ENCODE results near the gene FGF14.

The FGF14 gene

GRCh38 chr13:101718496-101718895 lies 683.4 kb downstream of the FGF14 start:
- DNase-seq (ENCODE audit: low read depth, low spot score), result no peak
- no peak overlapping the region for H3K9ac ChIP-seq (ENCODE audit: insufficient read length, low read depth)

GRCh38 chr13:101717353-101717752 lies 684.5 kb downstream of the FGF14 start:
- Histone ChIP-seq H3K4me3 (ENCODE audit: insufficient read length, low read depth) (no peak overlapping the region), H3K36me3 (ENCODE audit: insufficient read depth, insufficient read length, low read length) (no peaks in the 10 kb centered on the region), H3K9ac (ENCODE audit: insufficient read length, low read depth) (no peak overlapping the region), H3K27me3 (ENCODE audit: insufficient read depth, insufficient read length) (no peaks in the 10 kb centered on the region), H3K4me1 (ENCODE audit: insufficient read depth, insufficient read length) (no peaks in the 10 kb centered on the region), H3K9me3 (ENCODE audit: insufficient read depth, low read length) (no peaks in the 10 kb centered on the region)
- no peak for TF ChIP-seq YY1 (IDR thresholded peaks at IDR 0.05; ENCODE audit: insufficient read depth, insufficient read length)
- TF ChIP-seq ZNF274 (IDR thresholded peaks at IDR 0.05; ENCODE audit: low read depth, low read length), result no peak
- no peak for TF ChIP-seq SUZ12 (IDR thresholded peaks at IDR 0.05; ENCODE audit: extremely low read depth, insufficient read depth, insufficient read length)
- DNase-seq (ENCODE audit: low read depth, low spot score), result no peak

More at GRCh38 chr13:101718496-101718895, 683.4 kb downstream of the FGF14 start:
- Histone ChIP-seq H3K27me3 (ENCODE audit: insufficient read depth, insufficient read length) (no peaks in the 10 kb centered on the region), H3K36me3 (ENCODE audit: insufficient read depth, insufficient read length, low read length) (no peaks in the 10 kb centered on the region), H3K4me1 (ENCODE audit: insufficient read depth, insufficient read length) (no peaks in the 10 kb centered on the region), H3K4me3 (ENCODE audit: insufficient read length, low read depth) (no peak overlapping the region), H3K9me3 (ENCODE audit: insufficient read depth, low read length) (no peaks in the 10 kb centered on the region)
- TF ChIP-seq SUZ12 (IDR thresholded peaks at IDR 0.05; ENCODE audit: extremely low read depth, insufficient read depth, insufficient read length), result no peak
- no peak for TF ChIP-seq ZNF274 (IDR thresholded peaks at IDR 0.05; ENCODE audit: low read depth, low read length)
- TF ChIP-seq YY1 (IDR thresholded peaks at IDR 0.05; ENCODE audit: insufficient read depth, insufficient read length), result no peak

GRCh38 chr13:101714195-101714594 lies 687.7 kb downstream of the FGF14 start:
- Histone ChIP-seq H3K4me1 (ENCODE audit: insufficient read depth, insufficient read length) (no peaks in the 10 kb centered on the region), H3K27me3 (ENCODE audit: insufficient read depth, insufficient read length) (no peaks in the 10 kb centered on the region), H3K9ac (ENCODE audit: insufficient read length, low read depth) (no peak overlapping the region), H3K9me3 (ENCODE audit: insufficient read depth, low read length) (no peaks in the 10 kb centered on the region), H3K4me3 (ENCODE audit: insufficient read length, low read depth) (no peak overlapping the region), H3K36me3 (ENCODE audit: insufficient read depth, insufficient read length, low read length) (no peaks in the 10 kb centered on the region)
- DNase-seq (ENCODE audit: low read depth, low spot score), result no peak
- no peak for TF ChIP-seq SUZ12 (IDR thresholded peaks at IDR 0.05; ENCODE audit: extremely low read depth, insufficient read depth, insufficient read length)
- no peak for TF ChIP-seq ZNF274 (IDR thresholded peaks at IDR 0.05; ENCODE audit: low read depth, low read length)

GRCh38 chr13:101712026-101712348 lies 689.9 kb downstream of the FGF14 start:
- no peak overlapping the region for H3K4me3 ChIP-seq (ENCODE audit: insufficient read length, low read depth)
- H3K36me3 ChIP-seq (ENCODE audit: insufficient read depth, insufficient read length, low read length), result no peaks in the 10 kb centered on the region
- no peak overlapping the region for H3K9ac ChIP-seq (ENCODE audit: insufficient read length, low read depth)
- H3K9me3 ChIP-seq (ENCODE audit: insufficient read depth, low read length), result no peaks in the 10 kb centered on the region
- no peaks in the 10 kb centered on the region for H3K4me1 ChIP-seq (ENCODE audit: insufficient read depth, insufficient read length)
- TF ChIP-seq ZNF274 (IDR thresholded peaks at IDR 0.05; ENCODE audit: low read depth, low read length) (no peak), YY1 (IDR thresholded peaks at IDR 0.05; ENCODE audit: insufficient read depth, insufficient read length) (no peak), SUZ12 (IDR thresholded peaks at IDR 0.05; ENCODE audit: extremely low read depth, insufficient read depth, insufficient read length) (no peak)
- no peaks in the 10 kb centered on the region for H3K27me3 ChIP-seq (ENCODE audit: insufficient read depth, insufficient read length)
- no peak for DNase-seq (ENCODE audit: low read depth, low spot score)

GRCh38 chr13:101711307-101712025 lies 690.4 kb downstream of the FGF14 start:
- no peaks in the 10 kb centered on the region for H3K9me3 ChIP-seq (ENCODE audit: insufficient read depth, low read length)
- no peaks in the 10 kb centered on the region for H3K27me3 ChIP-seq (ENCODE audit: insufficient read depth, insufficient read length)
- H3K9ac ChIP-seq (ENCODE audit: insufficient read length, low read depth), result no peak overlapping the region
- TF ChIP-seq YY1 (IDR thresholded peaks at IDR 0.05; ENCODE audit: insufficient read depth, insufficient read length) (no peak), SUZ12 (IDR thresholded peaks at IDR 0.05; ENCODE audit: extremely low read depth, insufficient read depth, insufficient read length) (no peak), ZNF274 (IDR thresholded peaks at IDR 0.05; ENCODE audit: low read depth, low read length) (no peak)
- DNase-seq (ENCODE audit: low read depth, low spot score), result no peak
- no peaks in the 10 kb centered on the region for H3K4me1 ChIP-seq (ENCODE audit: insufficient read depth, insufficient read length)
- H3K36me3 ChIP-seq (ENCODE audit: insufficient read depth, insufficient read length, low read length), result no peaks in the 10 kb centered on the region
- no peak overlapping the region for H3K4me3 ChIP-seq (ENCODE audit: insufficient read length, low read depth)

- Histone ChIP-seq H3K4me1 (ENCODE audit: insufficient read depth, insufficient read length) (no peaks in the 10 kb centered on the region), H3K36me3 (ENCODE audit: insufficient read depth, insufficient read length, low read length) (no peaks in the 10 kb centered on the region), H3K27me3 (ENCODE audit: insufficient read depth, insufficient read length) (no peaks in the 10 kb centered on the region), H3K9ac (ENCODE audit: insufficient read length, low read depth) (no peak overlapping the region), H3K4me3 (ENCODE audit: insufficient read length, low read depth) (no peak overlapping the region), H3K9me3 (ENCODE audit: insufficient read depth, low read length) (no peaks in the 10 kb centered on the region)
- TF ChIP-seq SUZ12 (IDR thresholded peaks at IDR 0.05; ENCODE audit: extremely low read depth, insufficient read depth, insufficient read length) (no peak), ZNF274 (IDR thresholded peaks at IDR 0.05; ENCODE audit: low read depth, low read length) (no peak), YY1 (IDR thresholded peaks at IDR 0.05; ENCODE audit: insufficient read depth, insufficient read length) (no peak)
- no peak for DNase-seq (ENCODE audit: low read depth, low spot score)
Observed at GRCh38 chr13:101709952-101710351, 691.9 kb downstream of the FGF14 start.

GRCh38 chr13:101708115-101708514 lies 693.7 kb downstream of the FGF14 start:
- H3K36me3 ChIP-seq (ENCODE audit: insufficient read depth, insufficient read length, low read length), result no peaks in the 10 kb centered on the region
- no peak for TF ChIP-seq YY1 (IDR thresholded peaks at IDR 0.05; ENCODE audit: insufficient read depth, insufficient read length)
- no peak for TF ChIP-seq ZNF274 (IDR thresholded peaks at IDR 0.05; ENCODE audit: low read depth, low read length)
- TF ChIP-seq SUZ12 (IDR thresholded peaks at IDR 0.05; ENCODE audit: extremely low read depth, insufficient read depth, insufficient read length), result no peak
- no peak for DNase-seq (ENCODE audit: low read depth, low spot score)
- H3K27me3 ChIP-seq (ENCODE audit: insufficient read depth, insufficient read length), result no peaks in the 10 kb centered on the region
- no peaks in the 10 kb centered on the region for H3K9me3 ChIP-seq (ENCODE audit: insufficient read depth, low read length)
- no peak overlapping the region for H3K9ac ChIP-seq (ENCODE audit: insufficient read length, low read depth)
- H3K4me3 ChIP-seq (ENCODE audit: insufficient read length, low read depth), result no peak overlapping the region
- H3K4me1 ChIP-seq (ENCODE audit: insufficient read depth, insufficient read length), result no peaks in the 10 kb centered on the region
